Measurements from ENCODE around the gene PTPN22.

The PTPN22 gene

DNA sequence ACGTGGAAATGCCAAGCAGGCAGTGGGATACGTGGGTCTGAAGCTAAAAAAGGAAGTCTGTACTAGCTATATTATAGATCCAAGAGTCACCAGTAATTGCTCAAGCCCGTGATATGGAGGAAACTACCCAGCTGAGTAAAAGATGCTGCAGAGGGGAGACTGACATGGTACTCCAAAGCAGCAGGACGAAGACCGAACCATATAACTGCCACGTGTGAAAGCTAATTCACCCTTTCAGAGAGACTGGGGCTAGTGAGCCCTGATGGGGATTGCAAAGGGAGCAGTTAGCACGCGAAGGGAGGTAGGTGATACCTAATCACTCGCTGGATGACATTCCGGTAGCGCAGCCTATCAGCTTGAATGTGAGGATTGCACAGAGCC lies 32.8 kb upstream of the PTPN22 start:
- H3K4me3 ChIP-seq (ENCODE audit: low read depth in 1 of 2, low read length in 2 of 2): peak overlapping the region; percentile 89 to 96
- H3K9ac ChIP-seq (ENCODE audit: low read depth in 1 of 2, low read length in 2 of 2): peak overlapping the region; percentile 95 to 96
- H3K4me1 ChIP-seq (ENCODE audit: control insufficient read depth in 1 of 2, insufficient read depth in 2 of 2, low read length in 2 of 2): peaks cover 41 to 49% of the 10 kb centered on the region in 2 donors
- H3K27me3 ChIP-seq (ENCODE audit: control insufficient read depth in 1 of 2, insufficient read depth in 2 of 2, low read length in 2 of 2): no peaks in the 10 kb centered on the region
- no peaks in the 10 kb centered on the region for H3K9me3 ChIP-seq (ENCODE audit: control insufficient read depth in 1 of 2, low read length in 2 of 2)
- H3K36me3 ChIP-seq (ENCODE audit: control insufficient read depth in 1 of 2, insufficient read depth in 2 of 2, low read length in 2 of 2): peaks cover 0 to 34% of the 10 kb centered on the region in 2 donors
- H3K27ac ChIP-seq (ENCODE audit: low read depth, low read length): peak overlapping the region; percentile 83

DNA sequence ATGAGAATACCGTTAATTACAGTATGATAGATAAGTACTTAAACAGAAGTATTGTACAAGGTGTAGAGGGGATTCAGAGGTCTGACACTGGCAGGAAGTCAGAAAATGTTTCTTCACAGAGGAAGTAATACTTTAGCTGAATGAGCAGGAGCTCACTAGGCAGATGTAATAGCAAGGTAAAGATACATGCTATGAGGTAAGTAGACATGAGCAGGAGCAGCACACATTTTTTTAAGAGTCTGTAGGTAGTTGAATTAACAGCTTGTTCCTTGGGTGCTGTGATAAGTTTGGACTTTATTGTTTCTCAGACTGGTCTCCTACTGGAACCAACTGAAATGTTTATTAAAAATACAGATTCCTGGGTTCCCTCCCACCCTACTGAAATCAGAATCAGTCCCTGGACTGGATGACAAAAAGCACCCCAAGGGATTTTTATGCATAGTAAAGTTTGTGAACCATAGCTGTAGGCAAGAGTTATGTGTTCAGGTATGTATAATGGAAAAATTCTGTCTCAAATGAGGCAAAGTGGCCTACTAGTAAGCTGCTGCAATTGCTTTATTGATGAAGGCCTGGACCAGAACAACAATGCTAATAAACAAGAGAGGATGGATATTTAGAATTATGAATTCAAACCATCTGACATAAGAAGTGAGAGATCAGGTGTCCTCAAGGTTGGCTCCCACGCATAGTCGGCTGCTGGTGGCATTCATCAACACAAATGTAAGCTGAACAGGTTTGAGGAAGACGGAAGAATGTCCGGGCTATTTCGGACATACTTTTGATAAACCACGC lies 32.2 kb upstream of the PTPN22 start:
- Histone ChIP-seq H3K27me3 (ENCODE audit: control insufficient read depth in 1 of 2, insufficient read depth in 2 of 2, low read length in 2 of 2) (no peaks in the 10 kb centered on the region), H3K9ac (ENCODE audit: low read depth in 1 of 2, low read length in 2 of 2) (peak overlapping the region; percentile 95 to 96), H3K4me3 (ENCODE audit: low read depth in 1 of 2, low read length in 2 of 2) (peak overlapping the region; percentile 89 to 96), H3K9me3 (ENCODE audit: control insufficient read depth in 1 of 2, low read length in 2 of 2) (no peaks in the 10 kb centered on the region), H3K36me3 (ENCODE audit: control insufficient read depth in 1 of 2, insufficient read depth in 2 of 2, low read length in 2 of 2) (peaks cover 0 to 36% of the 10 kb centered on the region in 2 donors), H3K27ac (ENCODE audit: low read depth, low read length) (peak overlapping the region; percentile 83), H3K4me1 (ENCODE audit: control insufficient read depth in 1 of 2, insufficient read depth in 2 of 2, low read length in 2 of 2) (peaks cover 41 to 55% of the 10 kb centered on the region in 2 donors)

GRCh38 chr1:113901191-113901590 lies 29.7 kb upstream of the PTPN22 start:
- Histone ChIP-seq H3K27me3 (ENCODE audit: control insufficient read depth in 1 of 2, insufficient read depth in 2 of 2, low read length in 2 of 2) (no peaks in the 10 kb centered on the region), H3K36me3 (ENCODE audit: control insufficient read depth in 1 of 2, insufficient read depth in 2 of 2, low read length in 2 of 2) (peaks cover 10 to 44% of the 10 kb centered on the region in 2 donors), H3K27ac (ENCODE audit: low read depth, low read length) (no peak overlapping the region), H3K9me3 (ENCODE audit: control insufficient read depth in 1 of 2, low read length in 2 of 2) (no peaks in the 10 kb centered on the region), H3K4me3 (ENCODE audit: low read depth in 1 of 2, low read length in 2 of 2) (no peak overlapping the region), H3K9ac (ENCODE audit: low read depth in 1 of 2, low read length in 2 of 2) (no peak overlapping the region), H3K4me1 (ENCODE audit: control insufficient read depth in 1 of 2, insufficient read depth in 2 of 2, low read length in 2 of 2) (peaks cover 41 to 63% of the 10 kb centered on the region in 2 donors)

DNA sequence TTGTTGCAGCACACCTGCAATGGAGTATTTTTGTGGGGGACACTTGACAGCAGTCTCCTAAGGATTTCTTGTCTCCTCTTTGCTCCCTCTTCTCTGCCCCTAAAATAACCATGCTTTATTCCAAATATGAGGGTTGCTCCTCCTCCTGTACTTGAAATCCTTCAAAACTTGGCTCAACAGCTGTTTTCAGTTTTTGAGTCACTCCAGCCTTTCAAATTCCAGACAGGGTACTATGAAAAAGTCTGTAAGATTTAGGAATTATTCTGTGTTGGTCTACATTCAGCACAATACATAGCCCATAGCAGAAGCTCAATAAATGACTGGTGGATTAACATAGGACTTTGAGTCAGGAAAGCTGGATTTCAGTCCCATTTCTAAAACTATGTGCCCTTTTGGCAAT lies 27.6 kb upstream of the PTPN22 start:
- peak overlapping the region in 1 of 2 donors; percentile 12 for H3K4me3 ChIP-seq (ENCODE audit: low read depth in 1 of 2, low read length in 2 of 2)
- H3K4me1 ChIP-seq (ENCODE audit: control insufficient read depth in 1 of 2, insufficient read depth in 2 of 2, low read length in 2 of 2): peaks cover 38 to 64% of the 10 kb centered on the region in 2 donors
- no peak overlapping the region for H3K27ac ChIP-seq (ENCODE audit: low read depth, low read length)
- H3K9me3 ChIP-seq (ENCODE audit: control insufficient read depth in 1 of 2, low read length in 2 of 2): no peaks in the 10 kb centered on the region
- H3K36me3 ChIP-seq (ENCODE audit: control insufficient read depth in 1 of 2, insufficient read depth in 2 of 2, low read length in 2 of 2): peaks cover 22 to 60% of the 10 kb centered on the region in 2 donors
- no peak overlapping the region for H3K9ac ChIP-seq (ENCODE audit: low read depth in 1 of 2, low read length in 2 of 2)
- no peaks in the 10 kb centered on the region for H3K27me3 ChIP-seq (ENCODE audit: control insufficient read depth in 1 of 2, insufficient read depth in 2 of 2, low read length in 2 of 2)

GRCh38 chr1:113898241-113898814 lies 26.8 kb upstream of the PTPN22 start:
- no peak overlapping the region for H3K27ac ChIP-seq (ENCODE audit: low read depth, low read length)
- H3K4me3 ChIP-seq (ENCODE audit: low read depth in 1 of 2, low read length in 2 of 2): no peak overlapping the region
- H3K9me3 ChIP-seq (ENCODE audit: control insufficient read depth in 1 of 2, low read length in 2 of 2): no peaks in the 10 kb centered on the region
- H3K27me3 ChIP-seq (ENCODE audit: control insufficient read depth in 1 of 2, insufficient read depth in 2 of 2, low read length in 2 of 2): no peaks in the 10 kb centered on the region
- H3K4me1 ChIP-seq (ENCODE audit: control insufficient read depth in 1 of 2, insufficient read depth in 2 of 2, low read length in 2 of 2): peaks cover 32 to 59% of the 10 kb centered on the region in 2 donors
- no peak overlapping the region for H3K9ac ChIP-seq (ENCODE audit: low read depth in 1 of 2, low read length in 2 of 2)
- peaks cover 22 to 60% of the 10 kb centered on the region in 2 donors for H3K36me3 ChIP-seq (ENCODE audit: control insufficient read depth in 1 of 2, insufficient read depth in 2 of 2, low read length in 2 of 2)

- Histone ChIP-seq H3K9me3 (ENCODE audit: control insufficient read depth in 1 of 2, low read length in 2 of 2) (no peaks in the 10 kb centered on the region), H3K9ac (ENCODE audit: low read depth in 1 of 2, low read length in 2 of 2) (no peak overlapping the region), H3K4me1 (ENCODE audit: control insufficient read depth in 1 of 2, insufficient read depth in 2 of 2, low read length in 2 of 2) (peaks cover 9 to 38% of the 10 kb centered on the region in 2 donors), H3K4me3 (ENCODE audit: low read depth in 1 of 2, low read length in 2 of 2) (no peak overlapping the region), H3K36me3 (ENCODE audit: control insufficient read depth in 1 of 2, insufficient read depth in 2 of 2, low read length in 2 of 2) (peaks cover 22 to 52% of the 10 kb centered on the region in 2 donors), H3K27me3 (ENCODE audit: control insufficient read depth in 1 of 2, insufficient read depth in 2 of 2, low read length in 2 of 2) (no peaks in the 10 kb centered on the region), H3K27ac (ENCODE audit: low read depth, low read length) (no peak overlapping the region)
These were observed 24.4 kb upstream of the PTPN22 start for GRCh38 chr1:113895961-113896360.

DNA sequence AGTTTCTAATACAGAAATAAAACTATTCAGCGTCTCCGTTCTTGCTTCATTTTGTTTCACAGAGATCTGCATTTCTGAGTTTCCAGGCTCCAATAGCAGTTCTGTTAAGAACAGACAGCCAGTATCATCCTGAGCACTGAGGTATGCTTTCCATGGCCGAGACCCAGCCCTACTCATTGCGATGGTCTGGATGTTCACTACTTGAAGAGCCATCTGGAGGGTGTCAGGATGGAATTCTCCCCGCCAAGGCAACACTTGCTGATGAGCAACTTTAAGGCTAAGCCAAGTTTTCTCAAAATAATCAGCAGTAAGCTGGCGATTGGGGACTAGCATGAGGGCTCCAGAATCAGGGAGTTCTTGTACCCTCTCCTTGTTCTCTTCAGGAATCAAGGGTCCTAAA lies 23.6 kb upstream of the PTPN22 start:
- Histone ChIP-seq H3K36me3 (ENCODE audit: control insufficient read depth in 1 of 2, insufficient read depth in 2 of 2, low read length in 2 of 2) (peaks cover 22 to 45% of the 10 kb centered on the region in 2 donors), H3K27ac (ENCODE audit: low read depth, low read length) (no peak overlapping the region), H3K4me3 (ENCODE audit: low read depth in 1 of 2, low read length in 2 of 2) (no peak overlapping the region), H3K9ac (ENCODE audit: low read depth in 1 of 2, low read length in 2 of 2) (no peak overlapping the region), H3K27me3 (ENCODE audit: control insufficient read depth in 1 of 2, insufficient read depth in 2 of 2, low read length in 2 of 2) (no peaks in the 10 kb centered on the region), H3K9me3 (ENCODE audit: control insufficient read depth in 1 of 2, low read length in 2 of 2) (no peaks in the 10 kb centered on the region), H3K4me1 (ENCODE audit: control insufficient read depth in 1 of 2, insufficient read depth in 2 of 2, low read length in 2 of 2) (peaks cover 7 to 30% of the 10 kb centered on the region in 2 donors)

DNA sequence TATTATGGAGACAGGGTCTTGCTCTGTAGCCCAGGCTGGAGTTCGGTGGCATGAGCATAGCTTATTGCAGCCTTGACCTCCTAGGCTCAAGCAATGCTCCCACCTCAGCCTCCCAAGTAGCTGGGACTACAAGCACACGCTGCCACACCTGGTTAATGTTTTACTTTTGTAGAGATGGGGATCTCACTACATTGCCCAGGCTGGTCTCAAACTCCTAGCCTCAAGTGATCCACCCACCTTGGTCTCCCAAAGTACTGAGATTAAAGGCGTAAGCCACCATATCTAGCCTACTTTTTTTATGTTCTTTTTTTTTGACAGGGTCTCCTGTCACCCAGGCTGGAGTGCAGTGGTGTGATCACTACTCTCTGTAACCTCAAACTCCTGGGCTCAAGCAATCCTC lies 21.8 kb upstream of the PTPN22 start:
- H3K36me3 ChIP-seq (ENCODE audit: control insufficient read depth in 1 of 2, insufficient read depth in 2 of 2, low read length in 2 of 2): peaks cover 21 to 33% of the 10 kb centered on the region in 2 donors
- no peak overlapping the region for H3K9ac ChIP-seq (ENCODE audit: low read depth in 1 of 2, low read length in 2 of 2)
- H3K27me3 ChIP-seq (ENCODE audit: control insufficient read depth in 1 of 2, insufficient read depth in 2 of 2, low read length in 2 of 2): no peaks in the 10 kb centered on the region
- no peak overlapping the region for H3K27ac ChIP-seq (ENCODE audit: low read depth, low read length)
- H3K4me3 ChIP-seq (ENCODE audit: low read depth in 1 of 2, low read length in 2 of 2): no peak overlapping the region
- peaks cover 9 to 17% of the 10 kb centered on the region in 2 donors for H3K4me1 ChIP-seq (ENCODE audit: control insufficient read depth in 1 of 2, insufficient read depth in 2 of 2, low read length in 2 of 2)
- no peaks in the 10 kb centered on the region for H3K9me3 ChIP-seq (ENCODE audit: control insufficient read depth in 1 of 2, low read length in 2 of 2)

DNA sequence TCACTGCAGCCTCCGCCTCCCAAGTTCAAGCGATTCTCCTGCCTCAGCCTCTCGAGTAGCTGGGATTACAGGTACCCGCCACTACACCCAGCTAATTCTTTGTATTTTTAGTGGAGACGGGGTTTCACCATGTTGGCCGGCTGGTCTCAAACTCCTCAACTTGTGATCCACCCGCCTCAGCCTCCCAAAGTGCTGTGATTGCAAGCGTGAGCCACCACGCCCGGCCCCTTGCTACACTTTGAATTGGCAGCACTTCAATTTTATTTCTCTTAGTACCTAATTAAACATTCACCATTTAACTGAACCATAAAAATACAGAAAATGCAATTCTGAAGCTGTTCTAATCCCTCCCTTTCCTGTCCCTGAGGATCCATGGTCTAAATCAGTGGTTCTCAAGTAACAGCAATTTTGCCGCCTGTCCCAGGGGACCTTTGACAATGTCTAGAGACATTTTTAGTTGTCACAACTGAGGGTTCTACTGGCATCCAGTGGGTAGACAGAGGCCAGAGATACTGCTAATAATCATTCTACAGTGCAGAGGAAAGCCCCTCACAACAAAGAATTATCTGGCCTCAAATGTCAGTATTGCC lies 20.2 kb upstream of the PTPN22 start:
- Histone ChIP-seq H3K36me3 (ENCODE audit: control insufficient read depth in 1 of 2, insufficient read depth in 2 of 2, low read length in 2 of 2) (peaks cover 14 to 21% of the 10 kb centered on the region in 2 donors), H3K4me3 (ENCODE audit: low read depth in 1 of 2, low read length in 2 of 2) (no peak overlapping the region), H3K27ac (ENCODE audit: low read depth, low read length) (no peak overlapping the region), H3K4me1 (ENCODE audit: control insufficient read depth in 1 of 2, insufficient read depth in 2 of 2, low read length in 2 of 2) (peaks cover 14 to 20% of the 10 kb centered on the region in 2 donors), H3K9ac (ENCODE audit: low read depth in 1 of 2, low read length in 2 of 2) (no peak overlapping the region), H3K9me3 (ENCODE audit: control insufficient read depth in 1 of 2, low read length in 2 of 2) (no peaks in the 10 kb centered on the region), H3K27me3 (ENCODE audit: control insufficient read depth in 1 of 2, insufficient read depth in 2 of 2, low read length in 2 of 2) (no peaks in the 10 kb centered on the region)

DNA sequence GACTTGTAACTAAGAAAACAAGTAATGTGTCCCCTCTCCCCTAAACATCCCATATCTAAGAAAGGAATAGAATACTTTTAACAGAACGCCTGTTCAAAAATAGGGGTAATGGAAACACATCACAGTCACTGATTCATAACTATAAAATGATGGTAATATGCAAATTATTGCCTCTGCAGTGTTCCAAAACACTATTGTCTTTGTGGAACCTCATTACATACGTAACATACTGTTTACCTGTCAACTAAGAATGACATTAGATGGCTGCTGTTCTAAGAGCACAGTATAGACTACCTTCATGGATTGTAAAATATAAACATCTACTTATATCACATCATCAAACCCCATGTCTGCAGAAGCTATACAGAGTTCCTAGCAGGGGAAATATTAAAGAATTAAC lies 19.3 kb upstream of the PTPN22 start:
- Histone ChIP-seq H3K4me3 (ENCODE audit: low read depth in 1 of 2, low read length in 2 of 2) (no peak overlapping the region), H3K27ac (ENCODE audit: low read depth, low read length) (no peak overlapping the region), H3K9ac (ENCODE audit: low read depth in 1 of 2, low read length in 2 of 2) (no peak overlapping the region), H3K4me1 (ENCODE audit: control insufficient read depth in 1 of 2, insufficient read depth in 2 of 2, low read length in 2 of 2) (peaks cover 14 to 20% of the 10 kb centered on the region in 2 donors), H3K36me3 (ENCODE audit: control insufficient read depth in 1 of 2, insufficient read depth in 2 of 2, low read length in 2 of 2) (peaks cover 9 to 12% of the 10 kb centered on the region in 2 donors), H3K27me3 (ENCODE audit: control insufficient read depth in 1 of 2, insufficient read depth in 2 of 2, low read length in 2 of 2) (no peaks in the 10 kb centered on the region), H3K9me3 (ENCODE audit: control insufficient read depth in 1 of 2, low read length in 2 of 2) (no peaks in the 10 kb centered on the region)

Data from duodenal mucosa (tissue), 2 donors.